HG03066 (cell line): ENCODE measurements around the gene TRAF2.
"Not testable (repeated sequence)": the region's sequence is repeated elsewhere in the genome, so short reads cannot be mapped to it uniquely, and the experiment has no call there.

Experiments used
- ATAC-seq: cut with Tn5 transposase; IDR thresholded peaks from one replicate; pipeline ENCODE4 v1.9.1; 2021; ENCODE audit warnings: low read depth; ENCODE audit not compliant: unreplicated experiment

TRAF2 gene

DNA sequence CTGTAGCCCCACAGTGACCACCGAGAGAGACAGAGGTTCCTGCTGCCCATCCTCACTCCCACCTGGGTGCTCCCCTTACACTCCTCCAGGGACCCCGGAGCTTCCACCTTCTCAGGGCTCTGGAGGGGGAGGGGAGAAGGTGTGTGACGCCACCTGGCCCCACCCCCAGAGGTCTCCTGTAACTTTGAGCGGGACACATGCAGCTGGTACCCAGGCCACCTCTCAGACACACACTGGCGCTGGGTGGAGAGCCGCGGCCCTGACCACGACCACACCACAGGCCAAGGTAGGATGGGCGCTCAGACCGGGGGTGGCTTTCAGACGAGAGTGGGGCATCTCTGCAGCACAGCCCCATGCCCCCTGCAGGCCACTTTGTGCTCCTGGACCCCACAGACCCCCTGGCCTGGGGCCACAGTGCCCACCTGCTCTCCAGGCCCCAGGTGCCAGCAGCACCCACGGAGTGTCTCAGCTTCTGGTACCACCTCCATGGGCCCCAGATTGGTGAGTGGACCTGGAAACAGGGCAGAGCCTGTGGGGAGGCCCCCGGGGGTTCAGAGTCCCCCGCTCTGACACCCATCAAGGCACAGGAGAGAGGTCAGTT is 29.7 kb upstream of the TRAF2 start:
- no peak for ATAC-seq

DNA sequence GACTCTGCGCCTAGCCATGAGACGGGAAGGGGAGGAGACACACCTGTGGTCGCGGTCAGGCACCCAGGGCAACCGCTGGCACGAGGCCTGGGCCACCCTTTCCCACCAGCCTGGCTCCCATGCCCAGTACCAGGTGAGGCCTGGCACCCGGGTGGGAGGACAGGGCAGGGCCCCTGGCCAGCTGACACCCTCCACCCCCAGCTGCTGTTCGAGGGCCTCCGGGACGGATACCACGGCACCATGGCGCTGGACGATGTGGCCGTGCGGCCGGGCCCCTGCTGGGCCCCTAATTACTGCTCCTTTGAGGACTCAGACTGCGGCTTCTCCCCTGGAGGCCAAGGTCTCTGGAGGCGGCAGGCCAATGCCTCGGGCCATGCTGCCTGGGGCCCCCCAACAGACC is 29.1 kb upstream of the TRAF2 start:
- no peak for ATAC-seq

DNA sequence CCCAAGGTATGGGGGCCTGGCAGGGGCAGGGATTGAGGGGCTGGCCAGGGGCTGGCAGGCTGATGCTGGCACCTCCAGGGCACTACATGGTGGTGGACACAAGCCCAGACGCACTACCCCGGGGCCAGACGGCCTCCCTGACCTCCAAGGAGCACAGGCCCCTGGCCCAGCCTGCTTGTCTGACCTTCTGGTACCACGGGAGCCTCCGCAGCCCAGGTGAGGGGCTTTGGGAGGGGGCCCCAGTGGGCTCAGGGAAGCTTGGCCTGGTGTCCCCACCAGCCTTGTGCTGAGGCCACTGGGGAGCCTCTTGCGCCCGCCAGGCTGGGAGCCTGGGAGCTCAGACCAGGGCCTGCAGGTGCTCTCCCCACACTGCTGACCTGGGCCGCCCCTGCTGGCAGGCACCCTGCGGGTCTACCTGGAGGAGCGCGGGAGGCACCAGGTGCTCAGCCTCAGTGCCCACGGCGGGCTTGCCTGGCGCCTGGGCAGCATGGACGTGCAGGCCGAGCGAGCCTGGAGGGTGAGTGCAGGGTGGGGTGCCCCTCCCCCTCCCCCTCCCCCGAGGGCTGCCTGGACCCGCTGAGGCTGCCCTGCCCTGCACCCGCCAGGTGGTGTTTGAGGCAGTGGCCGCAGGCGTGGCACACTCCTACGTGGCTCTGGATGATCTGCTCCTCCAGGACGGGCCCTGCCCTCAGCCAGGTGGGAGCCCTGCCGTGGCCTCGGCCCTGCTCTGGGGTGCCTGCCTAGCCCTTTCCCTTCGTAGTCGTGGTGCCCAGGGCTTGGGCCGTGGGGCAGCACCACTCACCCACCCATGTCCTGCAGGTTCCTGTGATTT is 28.5 kb upstream of the TRAF2 start:
- no peak for ATAC-seq

DNA sequence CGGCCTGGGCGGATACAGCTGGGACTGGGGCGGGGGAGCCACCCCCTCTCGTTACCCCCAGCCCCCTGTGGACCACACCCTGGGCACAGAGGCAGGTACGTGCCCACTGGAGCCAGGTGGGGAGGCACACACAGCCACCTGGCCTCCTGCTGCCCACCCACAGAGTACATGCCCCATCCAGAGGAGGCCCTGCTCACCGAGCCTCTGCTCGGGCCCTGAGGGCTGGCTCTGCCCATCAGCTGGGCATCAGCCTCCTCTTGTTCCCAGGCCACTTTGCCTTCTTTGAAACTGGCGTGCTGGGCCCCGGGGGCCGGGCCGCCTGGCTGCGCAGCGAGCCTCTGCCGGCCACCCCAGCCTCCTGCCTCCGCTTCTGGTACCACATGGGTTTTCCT is 27.9 kb upstream of the TRAF2 start:
- no peak for ATAC-seq

DNA sequence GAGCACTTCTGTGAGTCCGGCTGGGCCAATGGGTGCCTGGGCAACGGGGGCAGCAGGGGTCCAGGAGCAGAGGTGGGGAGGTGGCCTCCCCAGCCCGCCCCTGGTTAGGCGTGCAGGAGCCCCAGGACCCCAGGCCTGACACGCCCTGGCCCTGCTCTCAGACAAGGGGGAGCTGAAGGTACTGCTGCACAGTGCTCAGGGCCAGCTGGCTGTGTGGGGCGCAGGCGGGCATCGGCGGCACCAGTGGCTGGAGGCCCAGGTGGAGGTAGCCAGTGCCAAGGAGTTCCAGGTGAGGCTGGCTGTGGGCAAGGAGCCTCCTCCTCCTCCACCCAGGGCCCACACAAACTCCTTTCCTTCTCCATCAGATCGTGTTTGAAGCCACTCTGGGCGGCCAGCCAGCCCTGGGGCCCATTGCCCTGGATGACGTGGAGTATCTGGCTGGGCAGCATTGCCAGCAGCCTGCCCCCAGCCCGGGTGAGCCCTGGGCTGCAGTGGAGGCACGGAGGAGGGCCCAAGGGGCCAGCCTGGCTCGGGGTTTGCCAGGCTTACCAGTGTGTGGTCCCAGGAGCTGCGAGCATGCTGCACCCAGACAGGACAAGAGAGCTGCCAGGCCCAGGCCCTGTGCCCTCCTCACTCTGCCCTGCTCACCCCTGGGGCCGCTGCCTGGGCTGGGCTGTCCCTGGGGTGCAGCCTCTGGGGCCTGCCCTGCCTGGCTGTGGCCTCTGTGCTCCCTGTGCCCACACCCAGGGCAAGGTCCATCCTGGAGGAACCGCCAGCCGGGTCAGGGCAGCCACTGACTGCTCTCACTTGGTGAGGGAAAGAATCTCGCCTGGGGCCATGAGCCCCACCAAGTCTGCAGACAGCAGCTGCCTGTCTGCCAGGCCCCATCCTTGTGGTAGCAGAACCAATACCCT is 27.2 kb upstream of the TRAF2 start:
- no peak for ATAC-seq

DNA sequence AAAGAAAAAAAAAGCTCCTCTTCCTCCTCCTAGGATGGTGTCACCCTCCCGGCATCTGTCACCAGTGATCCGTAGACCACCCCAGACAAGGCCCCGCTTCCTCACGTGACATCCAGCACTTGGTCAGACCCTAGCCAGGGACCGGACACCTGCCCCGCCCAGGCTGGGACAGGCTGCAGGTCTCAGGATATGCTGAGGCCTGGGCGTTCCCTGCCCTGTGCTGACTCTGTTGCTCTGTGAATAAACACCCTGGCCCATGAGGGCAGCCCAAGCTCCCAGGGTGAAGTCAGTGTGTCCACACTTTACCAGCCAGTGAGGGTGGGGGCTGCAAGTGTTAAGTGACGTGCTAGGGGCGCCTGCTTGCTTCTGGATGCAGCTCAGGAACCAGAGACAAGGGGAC is 25.8 kb upstream of the TRAF2 start:
- no peak for ATAC-seq

DNA sequence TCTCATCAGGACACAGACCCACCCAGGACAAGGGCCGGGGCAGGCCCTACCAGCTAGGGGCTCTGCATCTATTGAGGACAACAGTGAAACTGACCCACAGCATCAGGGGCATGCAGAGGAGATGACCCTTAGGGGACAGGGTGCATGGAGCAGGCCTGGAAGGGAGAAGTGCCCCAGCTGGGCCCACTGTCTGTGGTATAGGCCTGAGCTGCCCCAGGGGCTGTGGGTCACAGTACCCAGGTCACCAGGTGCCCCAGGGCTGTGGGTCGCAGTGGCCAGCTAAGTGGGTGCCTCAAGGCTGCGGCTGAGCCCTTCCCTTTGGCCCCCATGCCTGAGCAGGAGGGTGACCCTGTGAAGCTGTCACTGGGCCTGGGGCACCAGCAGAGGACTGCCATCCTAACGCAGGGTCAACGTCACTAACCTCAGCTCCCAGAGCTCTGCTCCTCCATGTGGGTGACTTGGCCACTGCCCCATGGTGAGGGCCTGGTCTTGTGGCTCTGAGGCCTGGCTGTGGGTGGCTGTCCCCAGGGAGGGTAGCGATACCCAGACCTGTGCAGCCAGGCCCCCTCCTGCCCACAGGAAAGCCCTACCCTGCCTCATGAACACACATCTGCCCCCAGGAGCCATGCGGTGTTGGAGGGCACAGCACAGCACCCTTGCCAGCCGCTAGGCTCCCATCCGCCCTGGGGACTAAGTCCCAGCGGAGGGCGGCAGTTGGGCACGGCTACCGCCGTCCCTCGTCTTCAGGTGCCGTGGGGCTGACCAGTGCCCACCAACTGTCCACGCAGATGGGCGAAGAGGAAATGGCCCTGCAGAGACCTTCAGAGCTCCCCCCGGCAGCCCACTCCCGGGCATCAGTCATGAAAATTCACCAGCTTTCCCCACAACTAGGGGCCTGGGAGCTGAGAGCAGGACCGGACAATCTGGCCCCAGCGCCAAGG is 25.1 kb upstream of the TRAF2 start:
- ATAC-seq: no peak

DNA sequence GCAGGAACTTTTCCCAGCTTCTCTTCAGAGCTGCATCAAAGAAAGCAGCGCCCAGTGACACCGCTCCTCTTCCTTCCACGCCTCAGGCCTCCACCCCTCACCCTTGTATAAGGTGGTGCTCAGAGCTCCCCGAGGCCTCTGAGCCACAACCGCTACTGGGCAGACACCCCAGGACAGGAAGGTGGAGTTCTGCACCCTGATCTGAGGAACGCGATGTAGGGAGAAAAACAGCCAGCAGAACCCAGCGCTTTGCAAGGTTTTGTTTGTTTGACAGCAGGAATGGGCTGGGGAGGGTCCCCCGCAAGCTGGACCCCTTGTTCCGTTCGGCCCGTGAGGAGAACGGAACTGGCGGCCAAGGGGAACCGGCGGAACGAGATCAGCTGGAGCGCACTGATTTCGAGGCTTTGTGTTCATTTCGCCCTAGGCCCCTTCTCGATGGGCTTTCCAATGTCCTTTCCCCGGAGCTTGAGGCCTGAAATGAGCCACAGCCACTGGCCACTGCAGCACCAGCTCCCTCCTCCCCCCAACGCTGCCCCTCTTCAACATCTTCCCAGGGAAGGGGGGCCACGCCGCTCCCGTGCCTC is 24.4 kb upstream of the TRAF2 start:
- no peak for ATAC-seq

DNA sequence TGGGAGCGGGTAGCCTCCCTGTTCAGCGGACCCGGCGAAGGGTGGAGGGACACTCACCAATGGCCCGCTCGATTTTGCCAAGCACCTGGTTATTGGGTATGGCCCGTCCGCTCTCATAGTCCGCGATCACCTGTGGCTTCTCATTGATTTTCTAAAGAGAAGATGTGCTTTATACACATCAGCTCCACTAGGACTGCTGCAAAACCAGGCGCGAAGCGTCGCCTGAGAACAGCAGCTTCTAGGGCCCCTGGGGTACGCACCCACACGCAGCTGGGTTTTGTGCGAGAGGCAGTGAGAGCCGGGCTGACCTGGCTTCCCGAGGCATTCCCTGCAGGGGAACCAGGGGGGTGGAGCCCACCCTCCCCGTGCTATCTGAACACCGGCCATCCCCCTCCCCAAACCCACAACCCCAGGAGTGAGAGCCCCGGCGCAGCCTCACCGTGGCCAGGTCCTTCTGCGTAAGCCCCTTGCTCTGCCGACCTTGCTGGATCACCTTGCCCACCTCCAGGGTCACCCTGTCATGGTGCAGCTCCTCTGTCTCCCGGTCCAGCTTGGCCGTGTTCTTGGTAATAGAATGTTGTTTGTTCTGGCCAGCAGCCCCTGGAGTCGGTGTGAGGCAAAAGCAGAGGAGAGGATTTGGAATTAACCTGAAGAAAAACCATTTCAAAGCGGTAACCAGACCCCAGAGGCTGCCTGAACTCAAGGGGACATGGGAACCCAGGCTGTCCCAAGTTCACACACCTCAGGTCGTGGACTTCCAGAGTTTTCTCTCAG is 23.3 kb upstream of the TRAF2 start:
- ATAC-seq: no peak

DNA sequence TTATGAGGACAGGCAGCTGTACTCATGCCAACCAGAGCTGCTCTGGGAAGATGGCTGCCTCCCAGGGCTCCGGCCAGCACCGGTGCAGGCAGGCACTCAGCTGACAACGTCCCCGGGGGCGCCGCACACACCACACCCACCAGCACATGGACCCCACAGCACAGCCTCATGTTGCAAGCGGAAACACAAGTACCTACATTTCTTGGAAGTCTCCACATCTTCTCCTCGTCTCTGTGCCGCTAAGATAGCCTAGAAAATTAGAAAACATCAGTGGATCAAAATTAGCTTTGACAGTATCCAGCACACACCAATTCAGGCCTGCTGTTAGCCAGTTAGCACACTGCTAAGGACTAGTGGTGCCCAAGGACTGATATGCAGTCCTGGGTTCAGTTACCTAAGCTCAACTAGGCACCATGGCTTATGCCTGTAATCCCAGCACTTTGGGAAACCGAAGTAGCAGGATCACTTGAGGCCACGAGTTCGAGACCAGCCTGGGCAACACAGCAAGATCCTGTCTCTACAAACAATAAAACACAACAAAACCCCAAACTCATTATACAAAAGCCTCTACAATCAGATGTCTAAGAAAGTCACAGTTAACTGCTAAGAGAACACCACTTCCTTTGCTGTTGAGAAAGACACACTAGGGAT is 22.6 kb upstream of the TRAF2 start:
- ATAC-seq: no peak

DNA sequence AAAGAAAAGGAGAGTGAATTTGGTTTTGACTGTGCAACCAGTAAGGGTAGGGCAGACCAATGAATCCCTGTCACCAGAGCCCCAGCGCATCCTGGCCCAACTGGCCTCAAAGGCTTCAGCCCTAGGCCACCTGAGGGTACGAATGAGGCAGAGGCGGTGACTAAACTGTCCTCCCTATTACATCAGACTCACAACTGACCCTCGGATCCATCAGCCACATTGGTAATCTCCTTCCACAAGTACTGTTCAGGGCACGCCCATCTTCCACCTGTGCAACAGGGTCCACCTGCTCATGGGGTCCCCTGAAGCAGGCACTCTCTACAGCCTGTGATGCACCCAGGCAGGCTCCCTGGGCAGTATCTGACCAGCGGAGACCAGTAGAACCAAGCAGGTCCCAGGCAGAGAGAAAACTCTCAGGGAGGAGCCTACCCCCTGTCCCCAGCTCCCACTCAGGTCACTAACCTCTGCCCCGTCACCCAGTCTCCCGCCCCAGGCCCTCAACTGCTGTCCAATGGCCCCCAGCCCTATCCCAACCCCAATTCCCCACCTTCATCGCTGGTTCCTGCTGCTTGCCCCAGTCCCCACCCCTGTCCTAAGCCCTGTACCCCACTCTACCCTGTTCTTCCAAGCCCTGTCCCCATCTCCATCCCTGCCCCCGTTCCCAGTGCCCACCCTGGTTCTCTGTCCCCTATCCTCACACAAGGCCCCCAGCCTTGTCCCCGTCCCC is 21.1 kb upstream of the TRAF2 start:
- no peak for ATAC-seq

DNA sequence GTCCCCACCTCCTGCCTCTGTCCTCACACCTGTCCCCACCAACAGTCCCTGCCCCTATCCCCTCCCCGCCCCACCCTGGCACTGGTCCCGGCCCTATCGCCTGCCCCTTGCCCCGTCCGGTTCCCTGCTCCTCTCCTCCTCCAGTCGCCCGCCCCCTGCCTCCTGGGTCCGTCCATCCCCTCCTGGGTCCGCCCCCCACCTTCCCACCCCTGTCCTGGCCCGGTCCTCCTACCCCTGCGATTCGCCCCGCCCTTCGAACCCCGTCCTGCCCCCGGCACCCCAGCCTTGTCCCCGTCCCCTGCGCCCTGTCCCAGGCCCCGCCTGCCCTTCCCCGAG is 20.6 kb upstream of the TRAF2 start:
- ATAC-seq: no peak

DNA sequence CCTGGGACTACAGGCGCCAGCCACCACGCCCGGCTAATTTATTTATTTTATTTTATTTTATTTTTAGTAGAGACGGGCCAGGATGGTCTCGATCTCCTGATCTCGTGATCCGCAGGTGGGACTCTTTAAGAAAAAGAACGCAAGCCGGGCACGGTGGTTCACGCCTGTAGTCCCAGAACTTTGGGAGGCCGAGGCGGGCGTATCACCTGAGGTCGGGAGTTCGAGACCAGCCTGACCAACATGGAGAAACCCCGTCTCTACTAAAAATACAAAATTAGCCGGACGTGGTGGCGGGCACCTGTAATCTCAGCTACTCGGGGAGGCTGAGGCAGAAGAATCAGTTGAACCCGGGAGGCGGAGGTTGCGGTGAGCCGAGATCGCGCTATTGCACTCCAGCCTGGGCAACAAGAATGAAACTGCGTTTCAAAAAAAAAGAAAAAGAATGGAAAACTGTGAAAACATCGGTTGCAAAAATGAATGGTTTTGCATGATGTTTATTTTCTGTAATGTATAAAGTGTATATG is 19.4 kb upstream of the TRAF2 start:
- ATAC-seq: not testable (repeated sequence)

DNA sequence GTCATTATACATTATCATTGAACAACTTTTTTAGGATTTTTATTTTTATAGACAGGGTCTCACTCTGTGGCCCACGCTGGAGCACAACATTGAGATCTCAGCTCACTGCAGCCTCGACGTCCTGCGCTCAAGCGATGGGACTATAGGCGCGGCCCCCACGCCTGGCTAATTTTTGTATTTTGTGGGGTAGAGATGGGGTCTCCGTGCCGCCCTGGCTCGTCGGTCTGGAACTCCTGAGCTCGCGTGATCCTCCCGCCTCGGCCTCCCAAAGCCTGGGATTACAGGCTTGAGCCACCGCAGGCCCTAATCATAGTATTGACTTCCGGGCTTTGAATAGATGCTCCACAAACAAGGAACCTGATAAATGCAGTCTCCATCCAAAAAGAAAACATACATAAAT is 18.8 kb upstream of the TRAF2 start:
- no peak for ATAC-seq

DNA sequence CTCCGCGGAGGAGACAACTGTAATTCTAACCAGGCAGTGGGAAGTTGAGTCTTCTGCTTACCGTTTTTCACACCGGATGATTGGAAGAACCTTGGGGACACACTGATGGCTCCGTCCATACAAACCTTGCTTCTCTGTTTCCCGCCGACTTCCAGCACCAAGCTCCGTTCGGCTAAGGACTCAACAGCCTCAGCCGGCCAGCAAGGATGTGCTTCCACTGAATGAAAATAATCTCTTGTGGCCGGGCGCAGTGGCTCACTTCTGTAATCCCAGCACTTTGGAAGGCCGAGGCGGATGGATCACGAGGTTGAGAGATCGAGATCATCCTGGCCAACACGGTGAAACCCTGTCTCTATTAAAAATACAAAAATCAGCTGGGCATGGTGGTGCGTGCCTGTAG is 18.4 kb upstream of the TRAF2 start:
- no peak for ATAC-seq

DNA sequence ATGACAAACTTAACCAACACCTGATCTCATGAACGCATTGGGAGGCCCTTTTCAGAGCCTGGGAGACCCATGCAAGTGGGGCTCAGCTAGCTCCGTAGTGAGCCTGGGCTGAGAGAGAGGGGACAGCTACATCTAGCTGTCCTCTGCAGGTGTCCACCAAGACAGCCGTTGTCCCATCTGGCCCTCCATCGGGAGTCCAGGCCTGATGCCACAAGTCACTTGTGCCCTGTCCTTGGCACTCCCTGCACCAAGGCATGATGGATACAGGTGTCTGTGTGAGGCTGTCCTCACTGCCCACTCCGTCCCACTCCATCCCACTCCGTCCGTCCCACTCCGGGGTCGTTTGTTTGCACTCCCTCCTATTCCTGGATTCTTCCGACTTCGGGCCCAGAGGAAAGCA is 17.7 kb upstream of the TRAF2 start:
- ATAC-seq: no peak

DNA sequence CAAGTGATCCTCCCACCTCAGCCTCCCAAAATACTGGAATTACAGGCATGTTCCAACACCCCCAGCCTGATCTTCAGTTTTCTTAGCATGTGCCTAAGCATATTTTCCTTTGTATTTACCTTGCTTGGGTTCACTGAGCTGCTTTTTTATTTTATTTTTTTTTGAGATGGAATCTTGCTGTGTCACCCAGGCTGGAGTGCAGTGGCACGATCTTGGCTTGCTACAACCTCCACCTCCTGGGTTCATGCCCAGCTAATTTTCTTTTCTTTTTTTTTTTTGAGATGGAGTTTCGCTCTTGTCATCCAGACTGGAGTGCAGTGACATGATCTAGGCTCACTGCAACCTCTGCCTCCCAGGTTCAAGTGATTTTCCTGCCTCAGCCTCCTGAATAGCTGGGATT is 16.7 kb upstream of the TRAF2 start:
- ATAC-seq: not testable (repeated sequence)

DNA sequence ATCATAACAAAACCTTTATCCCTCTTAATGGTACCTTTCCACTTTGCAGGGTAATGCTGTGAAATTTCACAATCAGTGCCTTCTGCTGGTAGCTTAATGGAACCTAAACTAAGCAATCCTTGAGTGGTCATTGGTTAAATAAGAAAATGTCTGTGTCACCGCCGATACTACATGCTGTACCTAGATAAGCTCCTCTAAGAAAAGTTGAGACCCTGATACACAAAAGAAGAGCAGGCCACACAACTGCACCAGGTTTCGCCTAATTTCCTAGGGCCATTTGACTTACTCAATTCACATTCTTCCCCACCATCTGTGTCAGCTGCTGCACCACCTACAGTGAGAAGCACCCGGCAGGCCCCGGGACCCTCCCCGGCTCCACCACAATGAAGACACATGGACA is 11.2 kb upstream of the TRAF2 start:
- no peak for ATAC-seq
